Upper lobe of left lung (tissue), 4 donors: ENCODE data around the gene SLC26A3.

ENCODE experiments used
- EP300 ChIP-seq, 4 donors: sonication (generic); formaldehyde crosslinking; IDR thresholded peaks; one replicate each; pipeline ENCODE4 v1.5.1; 2017; ENCODE audit warnings: antibody characterized with exemption in 4 of 4, control low read depth in 2 of 4
- POLR2A ChIP-seq, 4 donors: fragments of 450-650 bp; IDR thresholded peaks; one replicate each; pipeline ENCODE4 v1.5.1; 2016 to 2017; ENCODE audit warnings: antibody characterized with exemption in 4 of 4, mild to moderate bottlenecking in 2 of 4
- POLR2AphosphoS5 ChIP-seq, 2 donors: sonication (generic); formaldehyde crosslinking; IDR thresholded peaks; one replicate each; pipeline ENCODE4 v1.5.1; 2017; ENCODE audit warnings: antibody characterized with exemption in 2 of 2
- TF ChIP-seq, protein P1 (sequence below), 6 experiments: fragments of 450-650 bp in 4 of 6; fragments of 200-600 bp in 2 of 6; sonication (generic) in 2 of 6; IDR thresholded peaks; one replicate each; pipeline ENCODE4 v1.5.1; 2016 to 2019; ENCODE audit warnings: antibody characterized with exemption in 6 of 6

DNA sequence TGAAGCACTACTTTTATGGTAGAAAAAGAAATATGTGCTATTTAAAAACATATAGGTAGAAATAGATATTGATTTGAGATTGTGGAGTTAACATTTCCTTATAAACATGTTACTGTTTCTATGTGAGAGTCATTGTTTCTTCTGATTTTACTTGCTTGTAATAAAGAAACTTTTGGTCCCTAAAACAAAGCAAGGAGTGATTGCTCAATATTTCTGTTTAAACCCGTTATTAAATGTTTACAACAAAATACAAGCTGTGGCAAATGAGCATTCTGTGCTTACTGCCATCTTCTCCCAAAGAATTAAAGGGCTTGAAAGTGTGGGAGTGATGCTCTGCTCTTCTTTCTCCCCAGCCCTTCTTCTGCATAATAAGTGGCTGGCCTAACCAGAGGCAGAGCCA lies 81.7 kb downstream of the SLC26A3 start:
- TF ChIP-seq POLR2A (IDR thresholded peaks at IDR 0.05) (no peak), POLR2AphosphoS5 (IDR thresholded peaks at IDR 0.05) (no peak), EP300 (IDR thresholded peaks at IDR 0.05) (no peak)
- TF ChIP-seq, protein P1, sequence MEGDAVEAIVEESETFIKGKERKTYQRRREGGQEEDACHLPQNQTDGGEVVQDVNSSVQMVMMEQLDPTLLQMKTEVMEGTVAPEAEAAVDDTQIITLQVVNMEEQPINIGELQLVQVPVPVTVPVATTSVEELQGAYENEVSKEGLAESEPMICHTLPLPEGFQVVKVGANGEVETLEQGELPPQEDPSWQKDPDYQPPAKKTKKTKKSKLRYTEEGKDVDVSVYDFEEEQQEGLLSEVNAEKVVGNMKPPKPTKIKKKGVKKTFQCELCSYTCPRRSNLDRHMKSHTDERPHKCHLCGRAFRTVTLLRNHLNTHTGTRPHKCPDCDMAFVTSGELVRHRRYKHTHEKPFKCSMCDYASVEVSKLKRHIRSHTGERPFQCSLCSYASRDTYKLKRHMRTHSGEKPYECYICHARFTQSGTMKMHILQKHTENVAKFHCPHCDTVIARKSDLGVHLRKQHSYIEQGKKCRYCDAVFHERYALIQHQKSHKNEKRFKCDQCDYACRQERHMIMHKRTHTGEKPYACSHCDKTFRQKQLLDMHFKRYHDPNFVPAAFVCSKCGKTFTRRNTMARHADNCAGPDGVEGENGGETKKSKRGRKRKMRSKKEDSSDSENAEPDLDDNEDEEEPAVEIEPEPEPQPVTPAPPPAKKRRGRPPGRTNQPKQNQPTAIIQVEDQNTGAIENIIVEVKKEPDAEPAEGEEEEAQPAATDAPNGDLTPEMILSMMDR (IDR thresholded peaks at IDR 0.05): no peak
